Endothelial cell of umbilical vein (primary cell): ENCODE measurements around the gene MED12. TPM values are rescaled to one million over a fixed set of nuclear protein-coding genes. Genes with fewer than 3 reads are reported as not detected.

Experiments used
- BruUV-seq: library from RNA; stranded (reverse); fragments of 400-500 nt; replicated peaks from 2 replicates; lab custom pipeline; 2021; lab: Mats Ljungman, UMichigan
- CTCF ChIA-PET: fragments of 300-600, 350-600 bp; sonication (Branson Sonifier 250); formaldehyde crosslinking; loops from one replicate; lab custom pipeline; 2021; ENCODE audit warnings: antibody characterized with exemption, inconsistent platforms; lab: Charles Lee
- POLR2A ChIA-PET: fragments of 300-600, 350-600 bp; sonication (Branson Sonifier 250); formaldehyde crosslinking; loops from one replicate; lab custom pipeline; 2021; ENCODE audit warnings: antibody characterized with exemption, inconsistent platforms; lab: Charles Lee
- DNase-seq: peaks from one replicate; pipeline ENCODE4 v3.0.0-alpha.2; 2011; ENCODE audit warnings: low read depth, low spot score
- FAIRE-seq: peaks from 2 replicates; lab custom pipeline; 2011; peaks lifted over from hg19 to GRCh38; lab: Jason Lieb, UNC
- H2AFZ ChIP-seq: 2 replicates; pipeline ENCODE4 v1.6.0; 2012; ENCODE audit warnings: low read depth, low read length, control low read depth, inconsistent platforms
- H3K27ac ChIP-seq: 2 replicates; pipeline ENCODE4 v1.5.1; 2011; ENCODE audit warnings: low read depth, mild to moderate bottlenecking, control low read depth, low read length, moderate library complexity; ENCODE audit not compliant: insufficient read depth
- H3K27me3 ChIP-seq, 2 experiments: 2 replicates each; pipeline versions ENCODE4 v1.6.0 to v1.6.1; 2011; ENCODE audit warnings: low read length in 2 of 2, mixed read lengths in 1 of 2; ENCODE audit not compliant: control insufficient read depth in 2 of 2, insufficient read depth in 2 of 2
- H3K36me3 ChIP-seq, 2 experiments: 2 replicates in 1 of 2; 3 replicates in 1 of 2; pipeline ENCODE4 v1.5.1; 2011; ENCODE audit warnings: low read length in 2 of 2, mild to moderate bottlenecking in 1 of 2, moderate library complexity in 1 of 2; ENCODE audit not compliant: control insufficient read depth in 2 of 2, insufficient read depth in 2 of 2; ENCODE audit errors: extremely low read depth in 1 of 2
- H3K4me1 ChIP-seq: 3 replicates; pipeline ENCODE4 v1.5.1; 2011; ENCODE audit warnings: mild to moderate bottlenecking, low read length; ENCODE audit not compliant: control insufficient read depth, insufficient read depth; ENCODE audit errors: extremely low read depth
- H3K4me2 ChIP-seq: 2 replicates; pipeline ENCODE4 v1.6.1; 2011; ENCODE audit warnings: low read length, control low read depth, mixed read lengths; ENCODE audit not compliant: insufficient read depth
- H3K4me3 ChIP-seq, 3 experiments: fragments of 200-600 bp in 1 of 3; sonication (generic), shearing (Covaris generic) in 1 of 3; replicated peaks in 1 of 3; 2 replicates each; pipeline ENCODE4 v1.5.1; 2011 to 2016; ENCODE audit warnings: control low read depth in 3 of 3, low read length in 3 of 3, mild to moderate bottlenecking in 2 of 3, inconsistent platforms in 1 of 3, low read depth in 1 of 3, moderate library complexity in 1 of 3; ENCODE audit not compliant: insufficient read depth in 1 of 3
- H3K79me2 ChIP-seq: 2 replicates; pipeline ENCODE4 v1.6.0; 2012; ENCODE audit warnings: low read length, inconsistent platforms; ENCODE audit not compliant: control insufficient read depth, insufficient read depth
- H3K9ac ChIP-seq: replicated peaks from 2 replicates; pipeline ENCODE3; 2011; ENCODE audit warnings: low read length, control low read depth; ENCODE audit not compliant: insufficient read depth; ENCODE audit errors: extremely low read depth
- H3K9me1 ChIP-seq: replicated peaks from 3 replicates; pipeline ENCODE4 v1.6.0; 2011; ENCODE audit warnings: mild to moderate bottlenecking, low read length; ENCODE audit not compliant: control insufficient read depth, insufficient read depth; ENCODE audit errors: extremely low read depth
- H3K9me3 ChIP-seq: replicated peaks from 2 replicates; pipeline ENCODE4 v1.5.1; 2012; ENCODE audit warnings: low read length, inconsistent platforms; ENCODE audit not compliant: control insufficient read depth, insufficient read depth
- H4K20me1 ChIP-seq: replicated peaks from 2 replicates; pipeline ENCODE3; 2011; ENCODE audit warnings: mild to moderate bottlenecking, low read length; ENCODE audit not compliant: control insufficient read depth, insufficient read depth; ENCODE audit errors: extremely low read depth
- EZH2 ChIP-seq: IDR thresholded peaks from 2 replicates; pipeline ENCODE4 v1.6.1; 2012; ENCODE audit warnings: borderline replicate concordance, low read depth, mild to moderate bottlenecking, moderate library complexity, low read length, inconsistent platforms; ENCODE audit not compliant: severe bottlenecking
- FOS ChIP-seq: IDR thresholded peaks from 2 replicates; pipeline ENCODE4 v1.6.1; 2011; ENCODE audit warnings: mild to moderate bottlenecking, low read length, moderate library complexity, borderline replicate concordance; ENCODE audit not compliant: insufficient read depth
- GATA2 ChIP-seq: IDR thresholded peaks from 2 replicates; pipeline ENCODE4 v1.7.0; 2011; ENCODE audit warnings: low read depth, mild to moderate bottlenecking, moderate library complexity, mixed read lengths, low read length; ENCODE audit not compliant: insufficient read length, insufficient read depth
- JUN ChIP-seq: IDR thresholded peaks from 2 replicates; pipeline ENCODE4 v1.6.1; 2011; ENCODE audit warnings: borderline replicate concordance, low read depth; ENCODE audit not compliant: insufficient read length, insufficient read depth
- MYC ChIP-seq: IDR thresholded peaks from one replicate; pipeline ENCODE4 v1.6.1; 2011; ENCODE audit warnings: mild to moderate bottlenecking, low read depth, low read length
- POLR2A ChIP-seq: IDR thresholded peaks from 2 replicates; pipeline ENCODE4 v1.6.1; 2012; ENCODE audit warnings: low read depth, mild to moderate bottlenecking, control low read depth, low read length
- POLR2AphosphoS5 ChIP-seq: IDR thresholded peaks from 2 replicates; pipeline ENCODE4 v1.6.1; 2012; ENCODE audit warnings: low read depth, mild to moderate bottlenecking, control low read depth, low read length, moderate library complexity; ENCODE audit not compliant: insufficient read depth
- dilution Hi-C: fragments of 300-500 bp; cut with MboI; formaldehyde crosslinking; loops from one replicate; pipeline ENCODE4 v1.15.0; 2019; ENCODE audit warnings: low sequenced_read_pairs; ENCODE audit not compliant: extremely low pct_ligation_motif_present
- intact Hi-C: fragments of 100-400 bp; cut with micrococcal nuclease; formaldehyde crosslinking; loops from one replicate; pipeline ENCODE4 v1.10.0; 2022
- polyA plus RNA-seq, 4 experiments: library from polyadenylated mRNA; depleted of rRNA in 3 of 4; stranded (reverse) in 3 of 4; unstranded in 1 of 4; fragments of >200 nt; gene quantifications; 2 replicates each; pipeline versions ENCODE4 v1.2.1 to v1.2.3, GENCODE V29; 2011 to 2012; ENCODE audit warnings: missing spikeins in 1 of 4
- total RNA-seq: library from RNA; stranded (reverse); gene quantifications from 2 replicates; pipeline ENCODE4 v1.2.3, GENCODE V29; 2021
- TF ChIP-seq, protein P1 (sequence below): IDR thresholded peaks from 2 replicates; pipeline ENCODE4 v1.6.1; 2011; ENCODE audit not compliant: insufficient read depth, insufficient read length
- TF ChIP-seq, protein P2 (sequence below), 2 donors: IDR thresholded peaks; 1 replicate in 1 of 2; 2 replicates in 1 of 2; pipeline ENCODE4 v1.5.1; 2011; ENCODE audit warnings: low read length in 2 of 2, mild to moderate bottlenecking in 2 of 2, moderate library complexity in 2 of 2, control low read depth in 1 of 2, inconsistent platforms in 1 of 2, low read depth in 1 of 2; ENCODE audit not compliant: insufficient read depth in 1 of 2; ENCODE audit errors: extremely low read depth in 1 of 2

MED12 gene
- total and polyA plus RNA-seq, 2 donors (not counting 3 experiments of a cell fraction or from before 2014, with no cell fraction given), result 28.1 to 65.3 TPM

DNA sequence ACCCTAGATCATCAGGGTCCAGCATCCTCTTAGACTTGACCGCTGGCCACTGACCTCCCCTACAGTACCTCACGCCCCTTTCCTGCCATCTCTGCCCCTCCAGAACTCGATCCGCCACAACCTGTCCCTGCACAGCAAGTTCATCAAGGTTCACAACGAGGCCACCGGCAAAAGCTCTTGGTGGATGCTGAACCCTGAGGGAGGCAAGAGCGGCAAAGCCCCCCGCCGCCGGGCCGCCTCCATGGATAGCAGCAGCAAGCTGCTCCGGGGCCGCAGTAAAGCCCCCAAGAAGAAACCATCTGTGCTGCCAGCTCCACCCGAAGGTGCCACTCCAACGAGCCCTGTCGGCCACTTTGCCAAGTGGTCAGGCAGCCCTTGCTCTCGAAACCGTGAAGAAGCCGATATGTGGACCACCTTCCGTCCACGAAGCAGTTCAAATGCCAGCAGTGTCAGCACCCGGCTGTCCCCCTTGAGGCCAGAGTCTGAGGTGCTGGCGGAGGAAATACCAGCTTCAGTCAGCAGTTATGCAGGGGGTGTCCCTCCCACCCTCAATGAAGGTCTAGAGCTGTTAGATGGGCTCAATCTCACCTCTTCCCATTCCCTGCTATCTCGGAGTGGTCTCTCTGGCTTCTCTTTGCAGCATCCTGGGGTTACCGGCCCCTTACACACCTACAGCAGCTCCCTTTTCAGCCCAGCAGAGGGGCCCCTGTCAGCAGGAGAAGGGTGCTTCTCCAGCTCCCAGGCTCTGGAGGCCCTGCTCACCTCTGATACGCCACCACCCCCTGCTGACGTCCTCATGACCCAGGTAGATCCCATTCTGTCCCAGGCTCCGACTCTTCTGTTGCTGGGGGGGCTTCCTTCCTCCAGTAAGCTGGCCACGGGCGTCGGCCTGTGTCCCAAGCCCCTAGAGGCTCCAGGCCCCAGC, 17.6 kb upstream of the MED12 start:
- Histone ChIP-seq H3K9ac (no peak overlapping the region), H3K4me1 (peaks cover 6% of the 10 kb centered on the region), H3K27ac (no peak overlapping the region), H3K9me1 (no peaks in the 10 kb centered on the region), H3K9me3 (no peaks in the 10 kb centered on the region), H3K4me2 (no peak overlapping the region), H3K27me3 (peaks cover 0 to 1% of the 10 kb centered on the region in 2 experiments), H3K36me3 (no peaks in the 10 kb centered on the region), H4K20me1 (no peaks in the 10 kb centered on the region), H3K79me2 (no peaks in the 10 kb centered on the region), H2AFZ (no peak overlapping the region), H3K4me3 (no peak overlapping the region)
- intact Hi-C loops (no loop called here), dilution Hi-C loops (no loop called here)
- DNase-seq (no peak), FAIRE-seq (no peak)
- TF ChIP-seq EZH2, result no peak
- CTCF ChIA-PET, result interaction anchor here (1.5 to 1.6 kb wide), 2 partner anchors 17 to 28 kb away, joined by 5 to 7 read pairs; partner anchors contain the start of gene MED12
- BruUV-seq, result no TSS peak
- POLR2A ChIA-PET, result no interaction called here

DNA sequence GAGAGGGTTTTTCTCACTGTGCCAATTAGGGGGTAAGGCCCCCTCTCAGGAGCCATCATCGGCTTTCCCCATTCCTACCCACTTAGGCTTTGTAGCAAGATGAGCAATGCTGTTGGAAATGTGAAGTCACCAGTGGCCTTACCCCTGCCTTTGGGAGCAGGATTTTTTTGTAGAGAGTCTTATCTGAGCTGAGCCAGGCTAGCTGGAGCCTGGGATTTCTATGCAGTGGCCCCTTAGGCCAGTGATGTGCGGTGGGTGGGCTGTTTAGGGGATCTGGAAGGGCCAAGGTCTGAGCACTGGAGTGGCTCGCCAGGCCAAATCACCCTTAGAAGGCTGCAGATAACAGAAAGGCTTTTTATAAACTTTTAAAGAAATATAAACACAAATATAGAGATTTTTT, 16.1 kb upstream of the MED12 start:
- ChIA-PET CTCF (interaction anchor here (1.1 to 1.2 kb wide), 2 partner anchors 10 to 27 kb away, joined by 3 read pairs; no protein-coding TSS in a partner anchor), POLR2A (no interaction called here)
- dilution Hi-C loops, result no loop called here

More for the DNA sequence above, 16.1 kb upstream of the MED12 start:
- DNase-seq (no peak), FAIRE-seq (no peak)
- Histone ChIP-seq H4K20me1 (no peaks in the 10 kb centered on the region), H3K27me3 (no peaks in the 10 kb centered on the region), H3K9me1 (no peaks in the 10 kb centered on the region), H3K9ac (no peak overlapping the region), H3K9me3 (no peaks in the 10 kb centered on the region), H3K27ac (no peak overlapping the region), H3K4me3 (no peak overlapping the region), H3K4me1 (no peaks in the 10 kb centered on the region), H3K36me3 (no peaks in the 10 kb centered on the region), H3K79me2 (no peaks in the 10 kb centered on the region), H3K4me2 (no peak overlapping the region), H2AFZ (no peak overlapping the region)
- intact Hi-C loops, result no loop called here
- TF ChIP-seq EZH2 (no peak), GATA2 (no peak), JUN (no peak), MYC (no peak), FOS (no peak), POLR2A (no peak), POLR2AphosphoS5 (no peak)
- TF ChIP-seq, protein P1, sequence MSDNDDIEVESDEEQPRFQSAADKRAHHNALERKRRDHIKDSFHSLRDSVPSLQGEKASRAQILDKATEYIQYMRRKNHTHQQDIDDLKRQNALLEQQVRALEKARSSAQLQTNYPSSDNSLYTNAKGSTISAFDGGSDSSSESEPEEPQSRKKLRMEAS, result no peak
- TF ChIP-seq, protein P2, sequence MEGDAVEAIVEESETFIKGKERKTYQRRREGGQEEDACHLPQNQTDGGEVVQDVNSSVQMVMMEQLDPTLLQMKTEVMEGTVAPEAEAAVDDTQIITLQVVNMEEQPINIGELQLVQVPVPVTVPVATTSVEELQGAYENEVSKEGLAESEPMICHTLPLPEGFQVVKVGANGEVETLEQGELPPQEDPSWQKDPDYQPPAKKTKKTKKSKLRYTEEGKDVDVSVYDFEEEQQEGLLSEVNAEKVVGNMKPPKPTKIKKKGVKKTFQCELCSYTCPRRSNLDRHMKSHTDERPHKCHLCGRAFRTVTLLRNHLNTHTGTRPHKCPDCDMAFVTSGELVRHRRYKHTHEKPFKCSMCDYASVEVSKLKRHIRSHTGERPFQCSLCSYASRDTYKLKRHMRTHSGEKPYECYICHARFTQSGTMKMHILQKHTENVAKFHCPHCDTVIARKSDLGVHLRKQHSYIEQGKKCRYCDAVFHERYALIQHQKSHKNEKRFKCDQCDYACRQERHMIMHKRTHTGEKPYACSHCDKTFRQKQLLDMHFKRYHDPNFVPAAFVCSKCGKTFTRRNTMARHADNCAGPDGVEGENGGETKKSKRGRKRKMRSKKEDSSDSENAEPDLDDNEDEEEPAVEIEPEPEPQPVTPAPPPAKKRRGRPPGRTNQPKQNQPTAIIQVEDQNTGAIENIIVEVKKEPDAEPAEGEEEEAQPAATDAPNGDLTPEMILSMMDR (IDR thresholded peaks at IDR 0.05; ENCODE audit: extremely low read depth in 1 of 2, insufficient read depth in 1 of 2, low read depth in 1 of 2, low read length in 2 of 2), result no peak
- no TSS peak for BruUV-seq
